SU-DHL-6 (cell line): ENCODE results near the gene OR4C45.
"Not testable (repeated sequence)": the region's sequence is repeated elsewhere in the genome, so short reads cannot be mapped to it uniquely, and the experiment has no call there.

Experiments
- H2AFZ ChIP-seq: fragments of 200-600 bp; sonication (generic); 2 replicates; pipeline ENCODE4 v1.6.1; 2014; ENCODE audit warnings: low read depth, mild to moderate bottlenecking, moderate library complexity, mixed read lengths, antibody characterized with exemption, low read length; ENCODE audit not compliant: severe bottlenecking
- H3F3A ChIP-seq: fragments of 200-600 bp; shearing (Covaris generic); 2 replicates; pipeline ENCODE4 v1.6.0; 2016; ENCODE audit warnings: antibody characterized with exemption, mild to moderate bottlenecking; ENCODE audit not compliant: insufficient read depth
- H3K27ac ChIP-seq: fragments of 200-600 bp; sonication (generic); 2 replicates; pipeline ENCODE4 v1.5.1; 2016; ENCODE audit warnings: low read depth, mild to moderate bottlenecking, low read length, moderate library complexity, mixed read lengths
- H3K27me3 ChIP-seq: fragments of 200-600 bp; sonication (generic), shearing (Covaris generic); 2 replicates; pipeline ENCODE4 v1.6.0; 2014; ENCODE audit warnings: mild to moderate bottlenecking, low read length
- H3K36me3 ChIP-seq: fragments of 200-600 bp; sonication (generic); 2 replicates; pipeline ENCODE4 v1.6.1; 2014; ENCODE audit warnings: mild to moderate bottlenecking, low read length, mixed read lengths
- H3K4me2 ChIP-seq: fragments of 300-600, 200-600 bp; shearing (Covaris generic), sonication (generic); 2 replicates; pipeline ENCODE4 v1.6.0; 2014; ENCODE audit warnings: low read length, low read depth, mild to moderate bottlenecking; ENCODE audit not compliant: poor library complexity, severe bottlenecking
- H3K4me3 ChIP-seq: fragments of 200-600 bp; sonication (generic); 2 replicates; pipeline ENCODE4 v1.5.1; 2014; ENCODE audit warnings: antibody characterized with exemption, low read length, mild to moderate bottlenecking, mixed read lengths; ENCODE audit not compliant: insufficient read depth, poor library complexity, severe bottlenecking
- H3K79me2 ChIP-seq: fragments of 200-600 bp; sonication (generic); 2 replicates; pipeline ENCODE4 v1.6.1; 2014; ENCODE audit warnings: mild to moderate bottlenecking, low read length, moderate library complexity; ENCODE audit not compliant: insufficient read depth
- H3K9ac ChIP-seq: fragments of 200-600 bp; sonication (generic); 2 replicates; pipeline ENCODE4 v1.7.0; 2014; ENCODE audit warnings: mild to moderate bottlenecking, low read length
- H3K9me2 ChIP-seq: fragments of 200-600 bp; sonication (generic); replicated peaks from 2 replicates; pipeline ENCODE4 v1.6.1; 2014; ENCODE audit warnings: low read length; ENCODE audit not compliant: insufficient read depth
- H3K9me3 ChIP-seq: fragments of 200-600 bp; sonication (generic); 2 replicates; pipeline ENCODE4 v1.6.1; 2014; ENCODE audit warnings: low read length, mixed read lengths; ENCODE audit not compliant: insufficient read depth
- H4K20me1 ChIP-seq: fragments of 200-600 bp; sonication (generic); 2 replicates; pipeline ENCODE4 v1.6.1; 2014; ENCODE audit warnings: low read depth, mild to moderate bottlenecking, antibody characterized with exemption, low read length, moderate library complexity, mixed read lengths
- CTCF ChIP-seq: fragments of 200-600 bp; sonication (generic); IDR thresholded peaks from one replicate; pipeline ENCODE4 v1.5.1; 2017; ENCODE audit warnings: antibody characterized with exemption, mild to moderate bottlenecking, low read length, moderate library complexity; ENCODE audit not compliant: insufficient read depth, poor library complexity, severe bottlenecking
- EZH2phosphoT487 ChIP-seq: fragments of 200-600 bp; sonication (generic), shearing (Covaris generic); conservative IDR thresholded peaks from 2 replicates; pipeline ENCODE4 v1.6.1; 2018; ENCODE audit warnings: mild to moderate bottlenecking, antibody characterized with exemption, low read length, moderate library complexity, mixed read lengths

Gene OR4C45

GRCh38 chr11:50037251-50037650, 4.6 kb downstream of the OR4C45 start:
- Histone ChIP-seq H3K4me3 (no peak overlapping the region), H3K9ac (no peak overlapping the region), H3K4me2 (no peak overlapping the region), H2AFZ (no peak overlapping the region), H3K9me3 (no peaks in the 10 kb centered on the region), H3K9me2 (no peaks in the 10 kb centered on the region), H3K27me3 (no peaks in the 10 kb centered on the region), H3K36me3 (no peaks in the 10 kb centered on the region), H4K20me1 (no peaks in the 10 kb centered on the region), H3F3A (no peaks in the 10 kb centered on the region), H3K79me2 (no peaks in the 10 kb centered on the region), H3K27ac (no peak overlapping the region)
- TF ChIP-seq CTCF: no peak

DNA sequence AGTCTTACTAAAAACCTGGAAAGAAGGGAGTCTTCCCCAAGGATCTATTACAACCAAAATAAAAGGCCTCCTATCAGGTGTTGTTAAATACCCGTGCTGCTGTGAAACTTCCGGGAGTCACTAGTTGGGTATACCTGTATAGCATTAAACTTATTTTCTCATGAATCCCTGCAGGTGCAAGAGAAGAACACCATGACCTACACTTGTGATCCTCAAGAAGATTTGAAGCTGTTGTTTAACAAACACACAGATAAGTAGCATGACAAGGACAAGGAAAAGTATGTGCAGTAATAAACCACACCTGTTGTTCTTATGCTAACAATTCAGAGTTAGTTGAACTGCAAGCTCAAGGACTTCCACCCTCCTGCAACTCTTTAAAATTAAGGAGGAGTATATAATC, 12.0 kb downstream of the OR4C45 start:
- Histone ChIP-seq H3K9me3 (no peaks in the 10 kb centered on the region), H4K20me1 (no peaks in the 10 kb centered on the region), H3K4me2 (no peak overlapping the region), H2AFZ (no peak overlapping the region), H3K36me3 (no peaks in the 10 kb centered on the region), H3F3A (no peaks in the 10 kb centered on the region), H3K9ac (no peak overlapping the region), H3K4me3 (no peak overlapping the region), H3K27ac (no peak overlapping the region), H3K9me2 (no peaks in the 10 kb centered on the region), H3K79me2 (no peaks in the 10 kb centered on the region), H3K27me3 (no peaks in the 10 kb centered on the region)
- TF ChIP-seq CTCF (no peak), EZH2phosphoT487 (no peak)

DNA sequence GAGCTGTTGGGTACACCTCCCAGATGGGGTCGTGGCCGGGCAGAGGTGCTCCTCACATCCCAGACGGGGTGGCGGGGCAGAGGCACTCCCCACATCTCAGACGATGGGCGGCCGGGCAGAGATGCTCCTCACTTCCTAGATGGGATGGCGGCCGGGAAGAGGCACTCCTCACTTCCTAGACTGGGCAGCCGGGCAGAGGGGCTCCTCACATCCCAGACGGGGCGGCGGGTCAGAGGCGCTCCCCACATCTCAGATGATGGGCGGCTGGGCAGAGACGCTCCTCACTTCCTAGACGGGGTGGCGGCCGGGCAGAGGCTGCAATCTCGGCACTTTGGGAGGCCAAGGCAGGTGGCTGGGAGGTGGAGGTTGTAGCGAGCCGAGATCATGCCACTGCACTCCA, 30.4 kb downstream of the OR4C45 start:
- not testable (repeated sequence) for H3K27ac ChIP-seq, H2AFZ ChIP-seq, H4K20me1 ChIP-seq, H3K4me2 ChIP-seq, H3K27me3 ChIP-seq, H3K36me3 ChIP-seq, H3K9me3 ChIP-seq, H3K9me2 ChIP-seq, H3K9ac ChIP-seq, H3F3A ChIP-seq, H3K79me2 ChIP-seq, H3K4me3 ChIP-seq

GRCh38 chr11:50070389-50070788, 37.7 kb downstream of the OR4C45 start:
- Histone ChIP-seq H3K4me3 (no peak overlapping the region), H2AFZ (no peak overlapping the region), H3K36me3 (no peaks in the 10 kb centered on the region), H3K9me3 (no peaks in the 10 kb centered on the region), H3K27ac (no peak overlapping the region), H3K9me2 (no peaks in the 10 kb centered on the region), H3K79me2 (no peaks in the 10 kb centered on the region), H3K4me2 (no peak overlapping the region), H3K27me3 (no peaks in the 10 kb centered on the region), H3F3A (no peaks in the 10 kb centered on the region), H4K20me1 (no peaks in the 10 kb centered on the region), H3K9ac (no peak overlapping the region)
- TF ChIP-seq EZH2phosphoT487: no peak
- TF ChIP-seq CTCF: no peak
